ENCODE measurements around the gene IQSEC1.

Gene IQSEC1

DNA sequence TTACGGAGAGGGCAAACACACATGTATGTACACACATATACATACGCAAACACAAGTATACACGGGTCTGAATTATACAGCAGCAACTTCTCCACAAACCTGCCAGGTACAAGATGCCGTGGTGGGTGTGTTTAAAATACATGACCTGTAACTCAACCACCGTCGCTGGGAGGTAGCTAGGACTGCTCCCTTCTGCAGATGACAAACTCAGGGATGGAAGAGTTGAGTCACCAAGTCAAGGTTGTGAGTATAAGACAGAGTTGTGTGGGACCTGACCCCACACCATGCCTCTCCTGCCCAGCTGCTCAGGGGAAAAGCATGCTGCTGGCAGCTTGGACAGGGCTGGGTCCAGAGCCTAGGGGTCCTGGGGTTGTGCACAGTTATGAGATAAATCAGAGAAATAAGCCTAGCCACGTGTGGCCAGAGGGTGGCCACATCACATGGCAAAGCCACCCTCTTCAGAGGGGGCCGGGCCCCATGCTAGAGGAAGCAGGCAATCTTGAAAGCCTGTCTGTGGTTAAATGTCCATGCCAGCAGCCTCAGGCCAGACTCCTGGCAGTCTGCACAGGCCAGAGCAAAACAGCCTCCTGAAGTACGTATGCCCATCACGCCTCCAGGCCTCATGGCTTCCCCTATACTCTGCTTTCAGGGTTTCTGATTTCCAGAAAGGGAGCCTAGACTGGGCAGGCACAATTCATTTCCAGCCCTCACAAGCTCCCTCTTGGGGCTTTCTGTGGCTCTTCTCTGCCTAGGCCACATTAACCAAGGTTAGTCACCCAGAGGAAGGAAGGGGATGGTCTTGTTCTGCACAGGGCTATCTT, 124.1 kb downstream of the IQSEC1 start:
- no peak for DNase-seq

DNA sequence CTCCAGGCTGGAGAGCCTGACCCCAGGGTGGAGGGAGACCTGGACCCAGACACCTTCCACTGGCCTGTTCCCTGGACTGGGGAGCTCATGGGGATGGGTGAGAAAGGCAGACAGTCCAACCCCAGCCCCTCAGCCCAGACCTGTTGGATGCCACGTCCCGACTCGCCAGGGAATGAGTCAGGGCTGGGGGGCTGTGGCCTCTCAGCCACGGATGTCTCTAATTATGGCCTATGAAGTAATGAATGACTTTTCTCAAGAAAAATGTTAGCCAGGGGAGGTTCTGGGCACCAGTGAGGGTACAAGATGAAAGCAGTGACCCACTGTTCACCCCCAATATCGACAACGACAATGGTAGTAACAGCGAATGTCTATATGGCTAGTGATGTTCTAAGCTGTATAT, 124.9 kb downstream of the IQSEC1 start:
- no peak for DNase-seq

DNA sequence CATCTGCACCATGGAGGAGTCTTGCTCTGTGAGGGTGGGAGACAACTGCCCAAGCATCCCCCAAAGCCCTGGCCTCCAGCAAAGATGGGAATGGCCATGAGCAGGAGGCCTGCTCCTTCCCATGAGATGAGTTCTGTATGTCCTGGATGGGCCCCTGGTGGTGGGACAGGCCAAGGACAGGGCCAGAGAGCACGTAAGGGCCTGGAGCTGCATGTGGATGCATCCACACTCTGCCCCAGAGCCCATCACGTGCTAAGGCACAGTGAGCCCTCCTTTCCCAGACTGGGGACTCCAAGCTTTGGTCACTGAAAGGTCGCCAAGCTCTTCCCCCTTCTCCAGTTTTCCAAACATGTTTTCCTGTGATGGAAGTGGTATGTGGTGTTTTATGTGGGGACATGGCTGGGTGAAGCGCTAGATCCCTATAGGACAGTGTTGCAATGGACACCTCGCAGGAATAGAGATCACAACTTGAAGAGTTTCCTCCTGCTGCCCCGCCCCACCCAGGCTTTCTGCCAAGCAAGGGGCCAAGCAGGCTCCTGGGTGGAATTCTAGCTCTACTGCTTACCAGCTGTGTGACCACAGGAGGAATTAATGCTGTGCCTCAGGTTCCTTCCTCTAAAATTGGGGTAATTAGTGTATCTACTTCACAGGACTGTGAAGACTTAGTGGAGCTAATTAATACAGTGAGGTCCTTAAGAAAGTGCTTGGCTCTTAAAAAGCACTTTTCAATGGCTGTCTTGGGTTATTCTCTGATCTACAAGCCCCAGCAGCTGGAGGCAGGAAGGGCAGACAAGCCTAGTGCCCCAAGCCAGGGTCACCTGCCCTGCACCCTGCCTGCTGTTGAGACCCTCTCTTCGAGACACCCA, 125.5 kb downstream of the IQSEC1 start:
- DNase-seq = no peak

GRCh38 chr3:12946649-12947316, 126.4 kb downstream of the IQSEC1 start:
- no peak for DNase-seq

GRCh38 chr3:12946251-12946648, 127.0 kb downstream of the IQSEC1 start:
- no peak for DNase-seq

DNA sequence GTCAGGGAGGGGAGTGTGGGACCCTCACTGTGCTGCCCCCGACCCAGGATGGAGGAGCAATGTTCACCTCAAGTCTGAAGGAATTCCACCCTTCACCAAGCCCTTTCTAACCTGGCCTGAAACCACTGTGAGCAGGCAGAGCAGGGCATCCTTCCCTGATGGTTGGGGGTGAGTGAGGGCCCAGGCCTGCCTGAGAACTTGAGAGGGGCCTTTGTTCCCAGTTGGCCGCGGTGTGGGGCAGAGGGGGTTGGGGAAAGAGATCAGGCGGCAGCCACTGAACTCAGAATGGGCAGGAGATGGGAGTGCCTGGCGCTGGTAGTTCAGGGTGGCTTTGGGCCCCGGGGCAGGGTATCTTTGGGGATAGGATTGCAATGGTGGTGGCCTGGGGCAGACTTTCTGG, 128.4 kb downstream of the IQSEC1 start:
- no peak for DNase-seq

- no peak for DNase-seq
These were observed 128.8 kb downstream of the IQSEC1 start for GRCh38 chr3:12944413-12944812.

DNA sequence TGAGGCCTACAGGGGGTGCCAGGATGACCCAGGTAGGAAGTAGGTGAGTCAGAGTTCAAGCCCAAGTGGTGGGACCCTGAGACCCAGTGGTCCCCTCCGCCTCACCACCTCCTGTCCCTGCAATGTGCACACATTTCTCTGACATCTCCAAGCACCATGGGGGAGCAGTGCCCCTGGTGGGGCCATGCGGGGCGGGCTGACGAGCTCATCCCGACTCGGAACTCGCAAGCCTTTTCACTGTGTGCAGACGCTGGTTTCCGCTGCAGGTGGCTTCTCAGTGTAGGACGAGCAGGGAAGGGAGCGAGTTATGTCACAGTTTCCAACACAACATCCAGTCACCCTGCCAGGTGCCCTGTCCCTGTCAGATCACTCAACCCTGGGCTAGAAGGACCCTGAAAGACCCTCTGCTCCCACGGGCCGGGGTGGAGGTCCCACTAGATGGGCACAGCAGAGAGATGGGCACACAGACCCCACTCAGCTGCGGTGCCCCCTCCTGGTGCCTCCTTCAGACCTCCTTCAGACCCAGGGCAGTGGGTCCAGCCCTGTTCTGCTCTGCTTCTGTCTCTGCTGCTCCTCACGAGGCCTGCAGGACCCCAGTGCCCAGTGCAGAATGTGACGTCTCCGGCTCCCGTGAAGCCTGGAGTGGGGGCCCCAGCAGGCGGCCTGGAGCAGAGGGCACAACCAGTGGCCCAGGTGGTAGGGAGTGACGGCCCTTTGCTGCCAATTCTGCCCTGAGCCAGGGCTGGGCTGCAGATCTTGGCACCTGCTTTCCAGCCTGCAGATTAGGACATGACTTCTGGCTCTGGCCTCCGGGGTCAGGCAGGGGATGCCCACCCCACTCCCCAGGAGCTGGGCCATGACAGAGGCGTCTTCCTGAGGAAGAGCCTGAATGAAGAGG, 129.9 kb downstream of the IQSEC1 start:
- no peak for DNase-seq

- no peak for DNase-seq
These were observed 131.7 kb downstream of the IQSEC1 start for GRCh38 chr3:12941495-12942023.

DNA sequence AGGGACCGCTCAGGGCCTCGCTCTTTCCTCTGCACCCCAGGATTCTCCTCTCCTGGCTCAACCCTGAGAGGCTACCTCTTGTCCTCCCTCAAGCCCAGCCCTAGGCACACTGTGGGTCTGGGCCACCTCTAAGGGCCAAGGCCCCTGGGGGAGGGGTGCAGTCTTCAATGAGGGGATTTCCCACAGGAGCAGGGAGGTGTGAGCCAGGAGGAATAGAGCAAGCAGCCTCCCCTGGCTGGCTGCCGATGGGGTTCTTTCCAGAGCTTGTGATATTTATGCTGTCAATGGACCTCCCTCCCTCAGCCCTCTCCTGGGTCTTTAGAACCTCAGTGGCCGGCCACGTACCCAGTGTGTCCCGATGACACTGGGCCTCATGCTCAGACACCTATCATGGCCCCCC, 132.4 kb downstream of the IQSEC1 start:
- DNase-seq = no peak

DNA sequence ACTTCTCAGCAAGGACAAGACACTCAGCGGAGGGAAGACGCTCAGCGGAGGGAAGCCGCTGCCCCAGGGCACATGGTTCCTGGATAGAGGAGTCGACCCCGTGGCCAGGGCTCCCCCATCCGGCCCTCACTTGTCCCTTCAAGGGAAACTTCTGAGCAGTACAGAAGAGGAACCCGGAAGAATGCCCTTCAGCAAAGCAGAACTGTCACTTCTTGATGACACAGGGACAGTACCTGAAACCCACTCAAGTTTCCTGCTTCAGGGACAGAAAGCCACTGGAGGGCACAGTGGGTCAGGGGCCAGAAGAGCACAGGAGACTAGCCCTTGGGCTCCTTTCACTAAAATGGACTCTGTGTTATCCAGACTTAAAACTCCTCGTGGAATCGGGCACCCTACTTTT, 134.1 kb downstream of the IQSEC1 start:
- no peak for DNase-seq

GRCh38 chr3:12938258-12938711, 134.9 kb downstream of the IQSEC1 start:
- no peak for DNase-seq

GRCh38 chr3:12935861-12936830, 137.1 kb downstream of the IQSEC1 start:
- DNase-seq = no peak

GRCh38 chr3:12935023-12935860, 138.0 kb downstream of the IQSEC1 start:
- no peak for DNase-seq

- DNase-seq = no peak
These were observed 138.8 kb downstream of the IQSEC1 start for GRCh38 chr3:12934431-12934830.

GRCh38 chr3:12933901-12934300, 139.3 kb downstream of the IQSEC1 start:
- DNase-seq = no peak

DNA sequence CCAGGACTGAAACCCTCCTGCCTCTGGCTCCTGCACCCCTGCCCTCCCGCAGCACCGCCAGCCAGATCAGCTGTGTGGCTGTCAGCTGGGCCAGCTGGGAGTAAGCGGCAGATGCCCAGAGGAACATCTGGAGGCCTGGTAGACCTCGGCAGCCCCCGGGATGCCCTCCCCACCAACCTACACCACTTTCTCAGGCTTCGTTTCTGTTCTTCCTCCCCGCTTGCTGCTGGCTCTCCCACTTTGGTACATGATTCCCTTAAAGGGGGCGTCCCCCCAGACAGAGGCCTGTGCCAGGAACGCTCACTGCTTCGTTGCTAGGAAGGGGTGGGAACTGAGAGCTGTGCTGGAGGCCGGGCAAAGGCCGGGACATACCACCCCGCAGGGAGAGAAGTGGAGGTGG, 140.5 kb downstream of the IQSEC1 start:
- no peak for DNase-seq

DNA sequence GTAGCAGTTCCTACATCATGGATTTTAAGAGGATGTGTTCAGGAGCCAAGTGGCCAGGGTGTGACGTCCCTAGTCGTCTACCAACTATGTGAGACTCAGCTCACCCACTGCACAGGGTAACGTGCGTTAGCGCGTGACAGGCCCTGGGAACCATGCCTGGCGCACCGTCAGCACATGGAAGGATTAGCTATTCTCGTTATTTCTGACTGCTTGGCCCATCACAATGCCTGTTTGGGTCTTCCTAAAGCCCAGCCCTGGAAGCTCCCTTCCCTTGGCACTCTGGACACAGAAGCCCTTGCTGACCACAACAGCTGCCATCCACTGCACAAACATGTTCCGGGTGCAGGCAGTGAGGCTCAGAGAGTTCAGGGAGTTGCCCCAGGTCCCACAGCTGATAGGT, 140.9 kb downstream of the IQSEC1 start:
- DNase-seq = no peak

DNA sequence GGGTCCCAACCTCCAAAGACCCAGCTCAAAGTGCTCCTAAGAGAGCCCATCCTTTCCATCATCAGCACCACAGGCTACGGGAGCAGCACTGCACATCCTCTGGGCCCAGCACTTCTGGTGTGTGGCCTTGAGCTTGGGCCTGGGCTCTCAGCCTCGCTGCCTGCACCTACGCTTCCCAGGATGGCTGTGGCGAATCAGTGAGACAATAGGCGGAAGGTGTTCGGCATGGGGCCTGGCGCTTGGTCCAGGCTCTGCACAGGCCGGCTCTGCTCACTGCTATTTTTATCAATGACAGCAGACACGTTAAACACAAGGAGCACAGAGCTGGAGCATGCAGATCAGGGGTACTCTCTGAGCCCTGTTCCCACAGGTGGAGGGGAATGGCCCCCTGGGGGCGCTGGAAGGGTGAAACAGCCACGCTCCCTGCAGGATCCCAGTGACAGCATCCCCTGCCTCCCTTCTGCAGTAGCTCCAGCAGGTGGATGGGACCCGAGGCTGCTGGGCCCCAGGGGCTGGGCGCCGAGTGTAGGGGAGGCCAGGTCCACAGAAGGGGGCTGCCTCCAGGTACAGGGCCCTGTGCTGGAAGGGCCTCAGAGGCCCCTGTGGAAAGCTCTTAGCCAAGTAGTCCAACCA, 141.8 kb downstream of the IQSEC1 start:
- no peak for DNase-seq

Measured in effector CD8-positive, alpha-beta T cell (primary cell).